Astrocyte (in vitro differentiated cells and primary cell): Measurements from ENCODE around the gene FMN1. TPM values are rescaled to one million over a fixed set of nuclear protein-coding genes. Genes with fewer than 3 reads are reported as not detected.

Experiments
- DNase-seq: peaks from one replicate; pipeline ENCODE4 v3.0.0-alpha.2; 2010; ENCODE audit warnings: low read depth
- FAIRE-seq: peaks from 2 replicates; lab custom pipeline; 2011; peaks lifted over from hg19 to GRCh38; lab: Jason Lieb, UNC
- H2AFZ ChIP-seq: 2 replicates; pipeline ENCODE4 v1.6.0; 2012; ENCODE audit warnings: low read depth, low read length, inconsistent platforms
- H3K27ac ChIP-seq: 2 replicates; pipeline ENCODE4 v1.5.1; 2011; ENCODE audit warnings: low read depth, low read length, inconsistent platforms
- H3K27me3 ChIP-seq: 2 replicates; pipeline ENCODE4 v1.6.0; 2011; ENCODE audit warnings: low read length, inconsistent platforms; ENCODE audit not compliant: insufficient read depth
- H3K36me3 ChIP-seq: 2 replicates; pipeline ENCODE4 v1.5.1; 2011; ENCODE audit warnings: low read length, inconsistent platforms; ENCODE audit not compliant: insufficient read depth
- H3K4me1 ChIP-seq: 2 replicates; pipeline ENCODE4 v1.5.1; 2011; ENCODE audit warnings: low read length, inconsistent platforms; ENCODE audit not compliant: insufficient read depth
- H3K4me2 ChIP-seq: 2 replicates; pipeline ENCODE4 v1.6.0; 2012; ENCODE audit warnings: low read length, inconsistent platforms
- H3K4me3 ChIP-seq: 2 replicates; pipeline ENCODE4 v1.5.1; 2011; ENCODE audit warnings: low read depth, mild to moderate bottlenecking, low read length, inconsistent platforms; ENCODE audit not compliant: insufficient read depth
- H3K79me2 ChIP-seq: 2 replicates; pipeline ENCODE4 v1.6.0; 2012; ENCODE audit warnings: mild to moderate bottlenecking, low read length, inconsistent platforms; ENCODE audit not compliant: insufficient read depth
- H3K9ac ChIP-seq: 2 replicates; pipeline ENCODE4 v1.6.0; 2012; ENCODE audit warnings: mild to moderate bottlenecking, low read length, inconsistent platforms
- H3K9me3 ChIP-seq: 2 replicates; pipeline ENCODE4 v1.5.1; 2012; ENCODE audit warnings: low read depth, mild to moderate bottlenecking, low read length, inconsistent platforms; ENCODE audit not compliant: insufficient read depth
- H4K20me1 ChIP-seq: 2 replicates; pipeline ENCODE4 v1.6.0; 2012; ENCODE audit warnings: low read length, inconsistent platforms; ENCODE audit not compliant: insufficient read depth
- H3K27ac Mint-ChIP-seq: one replicate; pipeline ENCODE4 v1.8.0; 2021; ENCODE audit warnings: mild to moderate bottlenecking, mixed read lengths; ENCODE audit not compliant: unreplicated experiment
- H3K27me3 Mint-ChIP-seq: one replicate; pipeline ENCODE4 v1.8.0; 2021; ENCODE audit warnings: low read depth, mixed read lengths; ENCODE audit not compliant: unreplicated experiment
- H3K36me3 Mint-ChIP-seq: one replicate; pipeline ENCODE4 v1.8.0; 2021; ENCODE audit warnings: low read depth, mixed read lengths; ENCODE audit not compliant: unreplicated experiment
- H3K4me1 Mint-ChIP-seq: one replicate; pipeline ENCODE4 v1.8.0; 2021; ENCODE audit warnings: low read depth, mixed read lengths; ENCODE audit not compliant: unreplicated experiment
- H3K4me3 Mint-ChIP-seq: one replicate; pipeline ENCODE4 v1.8.0; 2021; ENCODE audit warnings: mild to moderate bottlenecking, moderate library complexity, mixed read lengths; ENCODE audit not compliant: unreplicated experiment
- H3K9me3 Mint-ChIP-seq: one replicate; pipeline ENCODE4 v1.8.0; 2021; ENCODE audit warnings: mild to moderate bottlenecking, mixed read lengths; ENCODE audit not compliant: unreplicated experiment
- EZH2 ChIP-seq: IDR thresholded peaks from 2 replicates; pipeline ENCODE4 v1.6.1; 2012; ENCODE audit warnings: mild to moderate bottlenecking, low read length, inconsistent platforms; ENCODE audit not compliant: insufficient read depth
- total RNA-seq: library from RNA; stranded (reverse); gene quantifications from 2 replicates; pipeline ENCODE4 v1.2.1, GENCODE V29; 2021
- TF ChIP-seq, protein P1 (sequence below): IDR thresholded peaks from 2 replicates; pipeline ENCODE4 v1.5.1; 2011; ENCODE audit warnings: low read depth, mild to moderate bottlenecking, inconsistent platforms, low read length, moderate library complexity; ENCODE audit not compliant: insufficient read depth

FMN1 gene
- total RNA-seq, 1 donor from 2014 or later: 5.3 TPM

GRCh38 chr15:33218071-33218491 lies 23.6 kb upstream of the FMN1 start:
- peaks cover 8% of the 10 kb centered on the region for H3K27me3 ChIP-seq
- no peak overlapping the region for H3K4me2 ChIP-seq
- H3K36me3 Mint-ChIP-seq: no peaks in the 10 kb centered on the region
- no peaks in the 10 kb centered on the region for H3K4me1 Mint-ChIP-seq
- no peaks in the 10 kb centered on the region for H4K20me1 ChIP-seq
- DNase-seq (peak; percentile 81), FAIRE-seq (no peak)
- H3K36me3 ChIP-seq: no peaks in the 10 kb centered on the region
- H3K9me3 ChIP-seq: no peaks in the 10 kb centered on the region
- H3K4me3 ChIP-seq: no peak overlapping the region
- no peak overlapping the region for H3K4me3 Mint-ChIP-seq
- H3K27ac ChIP-seq: no peak overlapping the region
- H2AFZ ChIP-seq: no peak overlapping the region
- H3K79me2 ChIP-seq: no peaks in the 10 kb centered on the region
- H3K27ac Mint-ChIP-seq: no peak overlapping the region
- H3K4me1 ChIP-seq: no peaks in the 10 kb centered on the region
- H3K9me3 Mint-ChIP-seq: no peaks in the 10 kb centered on the region
- no peak overlapping the region for H3K9ac ChIP-seq
- TF ChIP-seq, protein P1, sequence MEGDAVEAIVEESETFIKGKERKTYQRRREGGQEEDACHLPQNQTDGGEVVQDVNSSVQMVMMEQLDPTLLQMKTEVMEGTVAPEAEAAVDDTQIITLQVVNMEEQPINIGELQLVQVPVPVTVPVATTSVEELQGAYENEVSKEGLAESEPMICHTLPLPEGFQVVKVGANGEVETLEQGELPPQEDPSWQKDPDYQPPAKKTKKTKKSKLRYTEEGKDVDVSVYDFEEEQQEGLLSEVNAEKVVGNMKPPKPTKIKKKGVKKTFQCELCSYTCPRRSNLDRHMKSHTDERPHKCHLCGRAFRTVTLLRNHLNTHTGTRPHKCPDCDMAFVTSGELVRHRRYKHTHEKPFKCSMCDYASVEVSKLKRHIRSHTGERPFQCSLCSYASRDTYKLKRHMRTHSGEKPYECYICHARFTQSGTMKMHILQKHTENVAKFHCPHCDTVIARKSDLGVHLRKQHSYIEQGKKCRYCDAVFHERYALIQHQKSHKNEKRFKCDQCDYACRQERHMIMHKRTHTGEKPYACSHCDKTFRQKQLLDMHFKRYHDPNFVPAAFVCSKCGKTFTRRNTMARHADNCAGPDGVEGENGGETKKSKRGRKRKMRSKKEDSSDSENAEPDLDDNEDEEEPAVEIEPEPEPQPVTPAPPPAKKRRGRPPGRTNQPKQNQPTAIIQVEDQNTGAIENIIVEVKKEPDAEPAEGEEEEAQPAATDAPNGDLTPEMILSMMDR: no peak
- TF ChIP-seq EZH2: no peak
- no peaks in the 10 kb centered on the region for H3K27me3 Mint-ChIP-seq

- Histone ChIP-seq H2AFZ (no peak overlapping the region), H3K27me3 (peaks cover 8% of the 10 kb centered on the region), H3K27ac (no peak overlapping the region), H3K79me2 (no peaks in the 10 kb centered on the region), H3K4me1 (no peaks in the 10 kb centered on the region), H3K4me2 (no peak overlapping the region), H3K9me3 (no peaks in the 10 kb centered on the region), H3K9ac (no peak overlapping the region), H3K36me3 (no peaks in the 10 kb centered on the region), H3K4me3 (no peak overlapping the region), H4K20me1 (no peaks in the 10 kb centered on the region)
- peaks cover 3% of the 10 kb centered on the region for H3K4me1 Mint-ChIP-seq
- no peak overlapping the region for H3K4me3 Mint-ChIP-seq
- DNase-seq (no peak), FAIRE-seq (no peak)
- no peak for TF ChIP-seq EZH2
- TF ChIP-seq, protein P1: peak; percentile 48
- no peaks in the 10 kb centered on the region for H3K27me3 Mint-ChIP-seq
- no peak overlapping the region for H3K27ac Mint-ChIP-seq
- H3K36me3 Mint-ChIP-seq: no peaks in the 10 kb centered on the region
- H3K9me3 Mint-ChIP-seq: no peaks in the 10 kb centered on the region
Observed at GRCh38 chr15:33215941-33216872, 21.7 kb upstream of the FMN1 start.
